ENCODE data around the gene HSPH1. TPM values are rescaled to one million over a fixed set of nuclear protein-coding genes. Genes with fewer than 3 reads are reported as not detected.

The HSPH1 gene
- 36.9 TPM for polyA plus RNA-seq (2013, experiment 1 of 2)
- 36.7 TPM for polyA plus RNA-seq (2013, experiment 2 of 2)

- peak within 1 kb of the TSS; percentile 95 for H3K9ac ChIP-seq (ENCODE audit: low read depth, low read length, poor library complexity)
- peak within 1 kb of the TSS; percentile 98 for H2AFZ ChIP-seq (ENCODE audit: low read length)
- H3K36me3 ChIP-seq (replicated peaks in 1 of 2; ENCODE audit: control insufficient read depth in 2 of 2, insufficient read depth in 2 of 2, low read length in 2 of 2): peaks cover 0 to 28% of the 10 kb centered on the region in 2 donors
- H3K4me3 ChIP-seq (ENCODE audit: low read length in 2 of 2): peak within 1 kb of the TSS; percentile 93 to 95
- H4K91ac ChIP-seq (ENCODE audit: low read depth, low read length, poor library complexity): no peak within 1 kb of the TSS
- peak within 1 kb of the TSS; percentile 81 for H2BK120ac ChIP-seq (ENCODE audit: low read depth, low read length)
- peak within 1 kb of the TSS; percentile 70 for H3K27ac ChIP-seq (replicated peaks; ENCODE audit: low read length)
- no peaks in the 10 kb centered on the region for H3K27me3 ChIP-seq (ENCODE audit: control insufficient read depth in 3 of 3, insufficient read depth in 3 of 3, low read depth in 1 of 3, low read length in 3 of 3)
- H3K4me2 ChIP-seq (ENCODE audit: insufficient read depth, low read length, poor library complexity, severe bottlenecking): peak within 1 kb of the TSS; percentile 94
- peak within 1 kb of the TSS; percentile 71 for H3K14ac ChIP-seq (ENCODE audit: low read length)
- no peak within 1 kb of the TSS for H2AK5ac ChIP-seq (ENCODE audit: low read depth, low read length)
- H4K8ac ChIP-seq (ENCODE audit: low read depth, low read length): no peak within 1 kb of the TSS
- no CpG with 5 or more reads among the region's 54 CpGs for WGBS, 2 donors (ENCODE audit: extremely low coverage in 2 of 2, insufficient read length in 2 of 2, insufficient replicate concordance in 1 of 2)
- peak within 1 kb of the TSS; percentile 71 for H3K18ac ChIP-seq (ENCODE audit: low read length)
- no peak within 1 kb of the TSS for H2BK12ac ChIP-seq (ENCODE audit: low read length)
- H2BK15ac ChIP-seq (ENCODE audit: low read length): no peak within 1 kb of the TSS
- peaks cover 5% of the 10 kb centered on the region for H3K79me1 ChIP-seq (ENCODE audit: low read depth, low read length)
- peaks cover 0 to 16% of the 10 kb centered on the region in 2 donors for H3K4me1 ChIP-seq (ENCODE audit: control insufficient read depth in 2 of 2, insufficient read depth in 1 of 2, low read depth in 1 of 2, low read length in 2 of 2)
- H2BK5ac ChIP-seq (ENCODE audit: low read length): peak within 1 kb of the TSS; percentile 93
- no peak within 1 kb of the TSS for H3K4ac ChIP-seq (ENCODE audit: low read length)
- no peaks in the 10 kb centered on the region for H3K9me3 ChIP-seq (replicated peaks in 1 of 2; ENCODE audit: control insufficient read depth in 2 of 2, insufficient read depth in 1 of 2, low read depth in 1 of 2, low read length in 2 of 2)
- DNase-seq (ENCODE audit: low spot score): peak; percentile 95
- peak within 1 kb of the TSS; percentile 97 for H3K23ac ChIP-seq (ENCODE audit: low read depth, low read length, poor library complexity)
Observed at GRCh38 chr13:31161557-31162150, at the start of gene HSPH1. Gene HSPH1, minus strand, starts transcription at chr13:31161904. Its CDS starts 322 bp downstream, at chr13:31161582.

GRCh38 chr13:31209841-31210210 lies 48.1 kb upstream of the HSPH1 start:
- no peak overlapping the region for H3K18ac ChIP-seq (ENCODE audit: low read length)
- no peak overlapping the region for H3K4me3 ChIP-seq (ENCODE audit: low read length in 2 of 2)
- no peak overlapping the region for H3K4ac ChIP-seq (ENCODE audit: low read length)
- WGBS, 2 donors (ENCODE audit: extremely low coverage in 2 of 2, insufficient read length in 2 of 2, insufficient replicate concordance in 1 of 2): no CpG with 5 or more reads among the region's 4 CpGs
- no peak overlapping the region for H3K14ac ChIP-seq (ENCODE audit: low read length)
- no peak overlapping the region for H3K4me2 ChIP-seq (ENCODE audit: insufficient read depth, low read length, poor library complexity, severe bottlenecking)
- H2BK12ac ChIP-seq (ENCODE audit: low read length): no peak overlapping the region
- H2AFZ ChIP-seq (ENCODE audit: low read length): no peak overlapping the region
- H3K36me3 ChIP-seq (replicated peaks in 1 of 2; ENCODE audit: control insufficient read depth in 2 of 2, insufficient read depth in 2 of 2, low read length in 2 of 2): no peaks in the 10 kb centered on the region
- H2BK5ac ChIP-seq (ENCODE audit: low read length): no peak overlapping the region
- no peaks in the 10 kb centered on the region for H3K79me1 ChIP-seq (ENCODE audit: low read depth, low read length)
- H3K9me3 ChIP-seq (replicated peaks in 1 of 2; ENCODE audit: control insufficient read depth in 2 of 2, insufficient read depth in 1 of 2, low read depth in 1 of 2, low read length in 2 of 2): no peaks in the 10 kb centered on the region
- H2AK5ac ChIP-seq (ENCODE audit: low read depth, low read length): no peak overlapping the region
- H2BK15ac ChIP-seq (ENCODE audit: low read length): no peak overlapping the region
- H3K4me1 ChIP-seq (ENCODE audit: control insufficient read depth in 2 of 2, insufficient read depth in 1 of 2, low read depth in 1 of 2, low read length in 2 of 2): peaks cover 16 to 17% of the 10 kb centered on the region in 2 donors
- H2BK120ac ChIP-seq (ENCODE audit: low read depth, low read length): no peak overlapping the region
- no peak overlapping the region for H3K23ac ChIP-seq (ENCODE audit: low read depth, low read length, poor library complexity)
- DNase-seq (ENCODE audit: low spot score): no peak
- no peak overlapping the region for H4K8ac ChIP-seq (ENCODE audit: low read depth, low read length)
- no peaks in the 10 kb centered on the region for H3K27me3 ChIP-seq (ENCODE audit: control insufficient read depth in 3 of 3, insufficient read depth in 3 of 3, low read depth in 1 of 3, low read length in 3 of 3)
- H4K91ac ChIP-seq (ENCODE audit: low read depth, low read length, poor library complexity): no peak overlapping the region
- no peak overlapping the region for H3K9ac ChIP-seq (ENCODE audit: low read depth, low read length, poor library complexity)
- no peak overlapping the region for H3K27ac ChIP-seq (replicated peaks; ENCODE audit: low read length)

GRCh38 chr13:31209172-31209840 lies 47.6 kb upstream of the HSPH1 start:
- no peak overlapping the region for H2BK15ac ChIP-seq (ENCODE audit: low read length)
- H3K23ac ChIP-seq (ENCODE audit: low read depth, low read length, poor library complexity): no peak overlapping the region
- no CpG with 5 or more reads among the region's 8 CpGs for WGBS, 2 donors (ENCODE audit: extremely low coverage in 2 of 2, insufficient read length in 2 of 2, insufficient replicate concordance in 1 of 2)
- no peaks in the 10 kb centered on the region for H3K27me3 ChIP-seq (ENCODE audit: control insufficient read depth in 3 of 3, insufficient read depth in 3 of 3, low read depth in 1 of 3, low read length in 3 of 3)
- H3K9me3 ChIP-seq (replicated peaks in 1 of 2; ENCODE audit: control insufficient read depth in 2 of 2, insufficient read depth in 1 of 2, low read depth in 1 of 2, low read length in 2 of 2): no peaks in the 10 kb centered on the region
- no peak for DNase-seq (ENCODE audit: low spot score)
- no peaks in the 10 kb centered on the region for H3K36me3 ChIP-seq (replicated peaks in 1 of 2; ENCODE audit: control insufficient read depth in 2 of 2, insufficient read depth in 2 of 2, low read length in 2 of 2)
- no peak overlapping the region for H3K4ac ChIP-seq (ENCODE audit: low read length)
- no peak overlapping the region for H3K27ac ChIP-seq (replicated peaks; ENCODE audit: low read length)
- H4K8ac ChIP-seq (ENCODE audit: low read depth, low read length): no peak overlapping the region
- H3K18ac ChIP-seq (ENCODE audit: low read length): peak overlapping the region; percentile 11
- no peak overlapping the region for H2BK120ac ChIP-seq (ENCODE audit: low read depth, low read length)
- peaks cover 2% of the 10 kb centered on the region for H3K79me1 ChIP-seq (ENCODE audit: low read depth, low read length)
- H3K14ac ChIP-seq (ENCODE audit: low read length): no peak overlapping the region
- no peak overlapping the region for H3K9ac ChIP-seq (ENCODE audit: low read depth, low read length, poor library complexity)
- H3K4me1 ChIP-seq (ENCODE audit: control insufficient read depth in 2 of 2, insufficient read depth in 1 of 2, low read depth in 1 of 2, low read length in 2 of 2): peaks cover 16 to 17% of the 10 kb centered on the region in 2 donors
- peak overlapping the region; percentile 3 for H2BK5ac ChIP-seq (ENCODE audit: low read length)
- H3K4me2 ChIP-seq (ENCODE audit: insufficient read depth, low read length, poor library complexity, severe bottlenecking): no peak overlapping the region
- H3K4me3 ChIP-seq (ENCODE audit: low read length in 2 of 2): no peak overlapping the region
- H2AK5ac ChIP-seq (ENCODE audit: low read depth, low read length): no peak overlapping the region
- H2AFZ ChIP-seq (ENCODE audit: low read length): peak overlapping the region; percentile 21
- H4K91ac ChIP-seq (ENCODE audit: low read depth, low read length, poor library complexity): no peak overlapping the region
- no peak overlapping the region for H2BK12ac ChIP-seq (ENCODE audit: low read length)

GRCh38 chr13:31208559-31209122 lies 46.9 kb upstream of the HSPH1 start:
- Histone ChIP-seq H2BK5ac (ENCODE audit: low read length) (peak overlapping the region; percentile 3), H3K27ac (replicated peaks; ENCODE audit: low read length) (no peak overlapping the region)

More at GRCh38 chr13:31208559-31209122, 46.9 kb upstream of the HSPH1 start:
- WGBS, 2 donors (ENCODE audit: extremely low coverage in 2 of 2, insufficient read length in 2 of 2, insufficient replicate concordance in 1 of 2): no CpG with 5 or more reads among the region's 12 CpGs
- H3K9me3 ChIP-seq (replicated peaks in 1 of 2; ENCODE audit: control insufficient read depth in 2 of 2, insufficient read depth in 1 of 2, low read depth in 1 of 2, low read length in 2 of 2): peaks cover 0 to 6% of the 10 kb centered on the region in 2 donors
- no peak overlapping the region for H4K8ac ChIP-seq (ENCODE audit: low read depth, low read length)
- H3K9ac ChIP-seq (ENCODE audit: low read depth, low read length, poor library complexity): no peak overlapping the region
- H3K4ac ChIP-seq (ENCODE audit: low read length): no peak overlapping the region
- no peak overlapping the region for H4K91ac ChIP-seq (ENCODE audit: low read depth, low read length, poor library complexity)
- H3K4me3 ChIP-seq (ENCODE audit: low read length in 2 of 2): no peak overlapping the region
- H2BK15ac ChIP-seq (ENCODE audit: low read length): no peak overlapping the region
- peak overlapping the region; percentile 24 for H3K18ac ChIP-seq (ENCODE audit: low read length)
- peaks cover 2% of the 10 kb centered on the region for H3K79me1 ChIP-seq (ENCODE audit: low read depth, low read length)
- H3K4me2 ChIP-seq (ENCODE audit: insufficient read depth, low read length, poor library complexity, severe bottlenecking): no peak overlapping the region
- peaks cover 14 to 16% of the 10 kb centered on the region in 2 donors for H3K4me1 ChIP-seq (ENCODE audit: control insufficient read depth in 2 of 2, insufficient read depth in 1 of 2, low read depth in 1 of 2, low read length in 2 of 2)
- no peaks in the 10 kb centered on the region for H3K27me3 ChIP-seq (ENCODE audit: control insufficient read depth in 3 of 3, insufficient read depth in 3 of 3, low read depth in 1 of 3, low read length in 3 of 3)
- no peak overlapping the region for H2BK12ac ChIP-seq (ENCODE audit: low read length)
- no peak overlapping the region for H2AFZ ChIP-seq (ENCODE audit: low read length)
- no peaks in the 10 kb centered on the region for H3K36me3 ChIP-seq (replicated peaks in 1 of 2; ENCODE audit: control insufficient read depth in 2 of 2, insufficient read depth in 2 of 2, low read length in 2 of 2)
- peak overlapping the region; percentile 17 for H2BK120ac ChIP-seq (ENCODE audit: low read depth, low read length)
- H3K14ac ChIP-seq (ENCODE audit: low read length): no peak overlapping the region
- no peak overlapping the region for H2AK5ac ChIP-seq (ENCODE audit: low read depth, low read length)
- H3K23ac ChIP-seq (ENCODE audit: low read depth, low read length, poor library complexity): no peak overlapping the region
- DNase-seq (ENCODE audit: low spot score): no peak

Measured in neuronal stem cell (in vitro differentiated cells).